HG03039 (cell line): ENCODE data around the gene SERPINE2.

Experiments used
- ATAC-seq: cut with Tn5 transposase; IDR thresholded peaks from one replicate; pipeline ENCODE4 v1.9.1; 2021; ENCODE audit warnings: mild to moderate bottlenecking, moderate library complexity; ENCODE audit not compliant: unreplicated experiment

Gene SERPINE2

GRCh38 chr2:224039080-224039769, at the start of gene SERPINE2:
Gene SERPINE2, minus strand, starts transcription at chr2:224039286. Its CDS starts 37,386 bp downstream, at chr2:224001900.
- no peak for ATAC-seq

DNA sequence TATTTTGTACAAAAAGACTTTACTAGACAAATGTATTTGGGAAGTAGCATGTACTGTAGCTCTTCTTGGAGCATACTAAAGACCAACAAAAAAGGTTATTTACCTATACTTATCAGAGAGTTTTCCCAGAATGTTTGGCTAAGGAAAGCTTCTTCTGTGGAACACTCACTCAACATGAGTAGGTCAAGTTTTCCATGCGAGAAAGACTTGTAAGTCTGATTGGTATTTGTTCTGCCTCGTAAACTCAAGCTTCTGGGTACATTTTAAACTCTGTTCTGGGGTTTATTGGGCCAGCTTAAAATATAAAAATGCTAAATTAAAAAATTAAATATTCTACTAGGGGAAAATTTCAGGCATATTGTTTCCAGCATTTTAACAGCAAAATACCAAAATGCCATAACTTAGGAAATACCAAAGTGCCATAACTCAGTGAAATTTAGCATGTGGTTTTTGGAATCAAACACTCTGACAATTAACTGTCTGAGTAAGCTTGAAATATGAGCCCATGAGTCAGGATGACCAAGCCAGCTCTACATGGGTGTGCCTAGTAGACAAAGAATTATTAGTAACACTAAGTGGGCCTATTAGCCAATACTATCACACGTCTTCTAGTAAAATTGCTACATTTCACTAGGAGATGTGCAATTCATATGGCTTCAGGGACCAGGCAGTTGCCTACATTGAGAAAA, 47.3 kb upstream of the SERPINE2 start:
- ATAC-seq = no peak

GRCh38 chr2:224085811-224086210, 46.7 kb upstream of the SERPINE2 start:
- ATAC-seq = no peak

DNA sequence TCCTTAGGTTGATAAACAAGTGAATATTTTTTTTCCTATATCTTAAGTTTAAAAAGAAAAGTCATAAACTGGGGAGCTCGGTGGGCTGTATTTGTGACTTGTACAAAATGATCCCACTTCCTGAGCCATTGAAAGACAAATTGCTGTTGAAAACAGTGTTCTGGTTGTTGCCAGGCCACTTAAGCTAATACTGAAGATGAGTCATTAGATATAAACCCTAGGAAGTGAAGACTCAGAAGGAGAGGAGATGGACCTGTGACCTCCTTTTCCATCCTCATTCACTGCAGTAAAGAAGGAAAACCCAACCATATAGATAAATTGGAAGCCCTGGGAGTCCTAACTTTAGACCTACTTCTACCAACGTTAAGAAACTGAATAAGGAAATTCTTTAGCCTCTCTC, 46.2 kb upstream of the SERPINE2 start:
- no peak for ATAC-seq

GRCh38 chr2:224084266-224084892, 45.3 kb upstream of the SERPINE2 start:
- no peak for ATAC-seq

DNA sequence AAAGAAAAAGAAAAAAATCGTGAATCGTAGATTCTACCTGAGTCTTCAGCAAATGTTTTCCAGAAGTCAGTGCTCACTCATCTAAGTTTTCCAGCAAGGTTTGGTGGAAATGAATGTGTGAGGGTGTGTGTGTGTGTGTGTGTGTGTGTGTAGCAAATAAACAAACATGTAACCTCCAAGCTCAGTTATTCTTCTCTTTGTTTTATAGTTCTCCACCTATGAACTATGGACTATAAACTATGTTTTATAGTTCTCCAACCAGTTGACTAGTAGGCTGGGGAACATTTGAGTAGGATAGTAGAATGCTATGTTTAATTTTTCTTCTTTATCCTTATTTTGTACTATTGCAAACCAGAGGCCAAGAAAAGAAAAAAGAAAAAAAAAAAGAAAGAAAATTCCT, 44.6 kb upstream of the SERPINE2 start:
- no peak for ATAC-seq

GRCh38 chr2:224078656-224079055, 39.6 kb upstream of the SERPINE2 start:
- no peak for ATAC-seq

DNA sequence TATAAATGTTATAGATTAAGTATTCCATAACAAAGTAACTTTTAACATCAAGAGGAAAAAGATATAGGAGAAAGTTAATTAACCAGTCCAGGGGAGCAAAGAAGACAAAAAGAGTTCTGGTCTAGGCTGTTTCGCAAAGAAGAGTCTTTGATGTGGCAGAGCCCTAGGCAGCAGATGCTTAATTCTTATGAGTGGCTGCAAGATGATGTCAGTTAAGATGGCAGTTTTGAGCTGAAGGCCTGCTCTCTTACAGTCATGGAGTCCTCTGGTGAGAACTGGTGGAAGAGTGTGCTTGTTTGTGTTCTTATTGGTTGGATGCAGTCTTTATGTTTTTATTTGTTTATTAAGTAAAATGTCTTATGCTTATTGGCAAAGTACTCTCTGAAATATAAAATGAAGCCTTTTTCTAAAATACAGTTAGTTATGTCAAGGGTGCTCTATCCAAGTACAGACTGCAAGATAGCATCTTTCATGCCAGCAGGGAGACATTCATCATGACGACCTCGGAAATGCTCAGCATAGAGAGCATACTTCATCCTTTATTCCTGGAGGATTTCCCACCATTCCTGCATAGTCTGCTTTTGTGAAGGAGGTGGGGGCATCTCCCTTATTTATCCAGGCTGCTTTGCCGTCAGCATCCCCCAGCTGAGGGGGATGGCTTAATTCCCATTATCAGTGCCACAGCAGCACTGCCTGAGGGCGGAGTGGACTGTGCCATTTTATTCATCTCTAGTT, 38.9 kb upstream of the SERPINE2 start:
- ATAC-seq = no peak

- ATAC-seq = no peak
Measured at GRCh38 chr2:224075588-224075987, 36.5 kb upstream of the SERPINE2 start.

GRCh38 chr2:224073676-224074075, 34.6 kb upstream of the SERPINE2 start:
- ATAC-seq = no peak

- ATAC-seq = no peak
Measured at GRCh38 chr2:224072541-224073188, 33.6 kb upstream of the SERPINE2 start.

DNA sequence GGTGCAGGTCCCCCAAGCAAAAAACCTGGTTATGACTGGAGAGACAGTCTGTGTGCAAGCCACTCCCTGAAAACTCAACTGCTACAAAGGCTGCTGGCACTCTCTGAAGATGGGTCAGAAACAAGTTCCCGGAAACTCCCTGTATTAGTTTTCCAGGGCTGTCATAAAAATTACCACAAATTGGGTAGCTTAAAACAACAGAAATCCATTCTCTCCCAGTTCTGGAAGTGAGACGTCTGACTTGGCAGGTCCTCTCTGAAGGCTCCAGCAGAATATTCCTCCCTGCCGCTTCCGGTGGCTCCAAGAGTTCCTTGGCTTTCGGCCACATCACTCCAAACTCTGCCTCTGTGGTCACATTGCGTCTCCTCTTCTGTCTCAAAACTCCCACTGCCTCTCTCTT, 30.1 kb upstream of the SERPINE2 start:
- ATAC-seq = no peak

DNA sequence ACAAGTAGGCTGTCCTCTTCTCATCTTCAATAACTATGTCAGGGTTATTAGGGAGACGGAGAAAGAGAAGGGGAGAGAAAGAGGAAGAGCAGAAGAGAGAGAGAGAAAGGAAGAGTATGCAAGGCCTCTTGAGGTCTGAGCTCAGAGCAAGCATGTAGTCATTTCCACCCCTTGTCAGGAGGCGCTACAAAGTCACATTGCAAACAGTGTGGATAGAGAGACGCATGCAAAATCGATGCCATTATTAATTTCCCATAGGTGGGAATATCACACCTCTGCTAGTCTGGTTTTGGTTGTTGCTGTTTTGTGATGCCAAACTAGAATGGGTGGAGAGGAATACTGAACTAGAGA, 24.2 kb upstream of the SERPINE2 start:
- no peak for ATAC-seq

DNA sequence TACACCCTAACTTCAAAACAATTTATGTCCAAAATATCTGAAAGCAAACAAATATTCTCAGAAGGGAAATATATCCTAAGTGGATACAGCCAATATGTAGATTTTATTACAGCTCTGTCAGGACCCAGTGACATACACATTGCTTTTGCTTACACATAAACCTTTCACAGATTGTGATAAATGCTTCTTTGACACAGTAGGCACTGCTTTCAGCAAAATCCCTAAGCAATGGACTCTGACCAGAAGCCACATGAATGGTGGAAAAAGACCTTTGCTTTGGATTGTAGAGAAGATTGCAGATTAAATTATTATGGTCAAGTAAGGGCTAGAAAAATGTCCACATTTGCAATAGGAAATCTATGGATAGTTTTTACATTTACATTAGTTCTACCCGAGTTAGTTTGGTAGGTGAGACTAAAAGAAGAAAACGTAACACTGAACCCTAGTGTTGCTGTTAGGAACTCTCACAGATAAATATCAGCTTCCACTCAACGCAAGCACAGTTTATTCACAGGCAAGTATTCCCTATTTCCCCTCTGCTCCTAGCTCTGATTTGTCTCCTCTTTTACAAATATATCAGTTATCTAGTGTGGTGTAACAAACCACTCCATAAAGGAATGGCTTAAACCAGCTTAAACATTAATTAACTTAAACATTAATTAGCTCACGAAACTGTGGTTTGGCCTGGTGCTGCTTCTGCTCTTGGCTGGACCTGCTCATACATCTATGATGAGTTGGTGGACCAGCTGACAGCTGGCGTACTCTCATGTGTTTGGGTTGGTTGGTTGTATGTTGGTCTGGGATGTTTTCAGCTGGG, 23.6 kb upstream of the SERPINE2 start:
- ATAC-seq = no peak

- no peak for ATAC-seq
Measured at GRCh38 chr2:224060783-224061482, 21.8 kb upstream of the SERPINE2 start.

- ATAC-seq = no peak
Measured at GRCh38 chr2:224059178-224059577, 20.1 kb upstream of the SERPINE2 start.

GRCh38 chr2:224058048-224058775, 19.1 kb upstream of the SERPINE2 start:
- no peak for ATAC-seq

DNA sequence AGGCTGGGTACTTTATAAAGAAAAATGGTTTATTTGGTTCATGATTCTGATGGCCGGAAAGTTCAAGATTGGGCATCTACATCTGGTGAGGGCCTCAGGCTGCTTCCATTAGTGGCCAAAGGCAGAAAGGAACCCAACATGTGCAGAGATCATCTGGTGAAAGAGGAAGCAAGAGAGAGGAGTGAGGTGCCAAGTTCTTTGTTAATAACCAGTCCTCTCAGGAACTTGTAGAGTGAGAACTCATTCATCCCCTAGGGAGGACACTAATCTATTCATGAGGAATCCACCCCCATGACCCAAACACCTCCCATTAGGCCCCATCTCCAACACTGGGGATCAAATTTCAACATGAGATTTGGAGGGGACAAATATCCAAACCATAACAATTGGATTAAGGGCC, 17.8 kb upstream of the SERPINE2 start:
- no peak for ATAC-seq

GRCh38 chr2:224055101-224055500, 16.0 kb upstream of the SERPINE2 start:
- no peak for ATAC-seq
